ENCODE measurements around the gene FNDC7.
"Not testable (repeated sequence)": the region's sequence is repeated elsewhere in the genome, so short reads cannot be mapped to it uniquely, and the experiment has no call there.

The FNDC7 gene

GRCh38 chr1:108712606-108713150 lies at the start of gene FNDC7:
Gene FNDC7, plus strand, starts transcription at chr1:108712908. Its CDS starts 26 bp downstream, at chr1:108712934.
- no peak for DNase-seq

GRCh38 chr1:108663074-108663473 lies 49.6 kb upstream of the FNDC7 start:
- no peak for DNase-seq

DNA sequence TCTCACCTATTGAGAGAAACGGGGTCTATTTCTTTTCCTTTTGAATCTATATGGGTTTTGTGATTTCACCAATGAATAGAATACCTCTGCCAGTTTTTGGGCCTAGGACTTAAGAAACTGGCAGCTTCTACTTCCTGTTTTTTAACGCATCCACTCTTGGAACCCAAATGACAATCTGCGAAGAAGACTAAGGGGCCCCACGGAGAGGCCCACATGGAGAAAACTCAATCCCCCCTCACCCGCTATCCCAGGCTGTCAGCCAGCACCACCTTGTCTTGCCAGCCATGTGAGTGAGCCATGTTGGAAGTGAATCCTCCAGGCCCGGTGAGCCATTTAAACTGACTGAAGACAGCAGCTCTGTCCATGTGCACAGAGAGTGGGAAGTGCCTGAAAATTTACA lies 48.2 kb upstream of the FNDC7 start:
- no peak for DNase-seq

DNA sequence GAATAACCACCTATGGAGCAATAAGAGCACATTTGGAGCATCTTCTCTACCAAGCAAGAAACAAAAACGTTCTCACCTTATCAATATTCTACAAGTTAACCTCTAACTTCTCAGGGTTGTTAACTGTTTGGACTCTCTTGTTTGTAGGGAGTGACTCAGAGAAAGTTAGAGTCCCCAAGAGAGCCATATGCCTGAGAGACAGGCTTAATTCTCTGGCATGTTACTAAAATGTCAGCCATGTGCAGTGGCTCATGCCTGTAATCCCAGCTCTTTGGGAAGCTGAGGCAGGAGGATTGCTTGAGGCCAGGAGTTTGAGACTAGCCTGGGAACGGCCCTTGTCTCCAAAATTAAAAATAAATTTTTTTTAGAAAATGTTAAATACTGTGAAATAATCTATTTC lies 47.6 kb upstream of the FNDC7 start:
- no peak for DNase-seq

DNA sequence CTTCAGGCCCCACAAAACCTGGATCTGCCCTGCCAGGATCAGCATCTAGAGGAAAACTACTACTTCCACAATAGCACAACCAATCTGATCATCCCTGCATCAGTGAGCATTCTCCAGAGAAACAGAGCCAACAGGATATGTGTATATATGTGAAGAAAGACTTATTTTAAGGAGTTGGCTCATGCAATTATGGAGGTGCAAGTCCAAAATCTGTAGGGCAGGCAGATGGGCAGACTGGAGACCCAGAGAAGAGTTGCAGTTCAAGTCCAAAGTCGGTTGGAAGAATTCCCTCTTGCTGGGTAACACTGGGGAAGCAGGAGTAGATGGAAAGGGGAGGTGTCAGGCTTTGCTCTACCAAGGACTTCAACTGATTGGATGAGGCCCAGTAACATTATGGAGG lies 46.9 kb upstream of the FNDC7 start:
- DNase-seq: no peak

DNA sequence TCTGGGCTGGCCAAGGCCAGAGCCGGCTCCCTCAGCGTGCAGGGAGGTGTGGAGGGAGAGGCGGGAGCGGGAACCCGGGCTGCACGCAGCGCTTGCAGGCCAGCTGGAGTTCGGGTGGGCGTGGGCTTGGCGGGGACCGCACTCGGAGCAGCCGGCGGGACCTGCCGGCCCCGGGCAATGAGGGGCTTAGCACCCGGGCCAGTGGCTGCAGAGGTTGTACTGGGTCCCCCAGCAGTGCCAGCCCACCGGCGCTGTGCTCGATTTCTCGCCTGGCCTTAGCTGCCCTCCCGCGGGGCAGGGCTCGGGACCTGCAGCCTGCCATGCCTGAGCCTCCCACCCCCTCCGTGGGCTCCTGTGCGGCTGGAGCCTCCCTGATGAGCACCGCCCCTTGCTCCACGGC lies 45.3 kb upstream of the FNDC7 start:
- DNase-seq: not testable (repeated sequence)

DNA sequence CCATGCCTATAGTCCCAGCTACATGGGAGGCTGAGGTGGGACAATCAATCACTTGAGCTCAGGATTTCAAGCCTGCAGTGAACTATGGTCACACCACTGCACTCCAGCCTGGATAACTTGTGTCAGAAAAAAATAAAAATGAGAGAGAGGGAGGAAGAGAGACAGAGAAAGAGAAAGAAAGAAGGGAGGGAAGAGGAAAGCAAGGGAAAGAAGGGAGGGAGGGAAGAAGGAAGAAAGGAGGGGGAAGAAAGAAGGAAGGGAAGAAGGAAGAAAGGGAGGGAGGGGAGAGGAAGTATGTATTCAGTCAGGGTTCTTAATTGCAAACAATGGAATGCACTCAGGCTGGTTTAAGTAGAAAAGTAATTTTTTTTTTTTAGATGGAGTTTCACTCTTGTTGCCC lies 43.9 kb upstream of the FNDC7 start:
- DNase-seq: no peak

GRCh38 chr1:108669679-108670078 lies 43.0 kb upstream of the FNDC7 start:
- no peak for DNase-seq

DNA sequence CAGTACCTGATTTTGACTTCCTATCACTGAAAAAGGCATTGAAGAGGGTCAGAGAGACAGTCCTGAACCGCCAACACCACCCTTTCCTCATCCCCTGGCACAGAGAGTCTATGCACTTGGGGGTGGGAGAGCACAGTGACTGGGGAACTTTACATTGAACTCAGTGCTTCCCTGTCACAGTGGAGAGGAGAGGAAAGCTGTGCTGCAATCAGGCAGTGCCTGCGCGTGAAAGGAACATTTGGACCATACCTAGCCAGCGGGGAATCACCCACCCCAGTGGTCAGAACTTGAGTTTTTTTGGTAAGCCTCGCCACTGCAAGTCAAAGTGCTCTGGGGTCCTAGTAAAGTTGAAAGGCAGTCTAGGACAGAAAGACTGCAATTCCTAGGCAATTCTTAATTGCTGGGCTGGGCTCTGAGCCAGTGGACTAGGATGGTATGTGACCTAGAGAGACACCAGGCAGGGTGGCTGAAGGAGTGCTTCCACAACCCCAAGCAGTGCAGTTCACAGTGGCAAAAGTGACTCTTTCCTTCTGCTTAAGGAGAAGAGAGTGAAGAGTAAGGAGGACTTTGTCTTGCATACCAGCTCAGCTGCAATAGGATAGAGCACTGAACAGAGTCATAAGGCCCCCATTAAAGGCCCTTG lies 42.5 kb upstream of the FNDC7 start:
- no peak for DNase-seq

DNA sequence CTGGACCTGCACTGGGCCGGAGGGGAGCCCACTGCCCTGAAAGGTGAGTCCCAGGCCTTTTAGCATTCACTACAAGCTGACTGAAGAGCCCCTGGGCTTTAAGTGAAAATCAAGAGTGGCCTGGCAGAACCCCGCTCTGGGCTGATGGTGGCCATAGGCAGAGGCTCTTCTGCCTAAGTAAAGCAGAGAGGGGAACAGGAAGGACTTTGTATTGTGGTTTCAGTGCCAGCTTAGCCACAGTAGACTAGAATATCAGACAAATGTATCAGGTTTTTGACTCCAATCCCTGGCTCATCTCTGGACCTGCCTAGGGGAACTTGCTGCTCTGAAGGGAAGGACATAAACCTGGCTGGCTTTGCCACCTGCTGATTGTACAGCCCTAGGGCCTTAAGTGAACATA lies 41.6 kb upstream of the FNDC7 start:
- no peak for DNase-seq

DNA sequence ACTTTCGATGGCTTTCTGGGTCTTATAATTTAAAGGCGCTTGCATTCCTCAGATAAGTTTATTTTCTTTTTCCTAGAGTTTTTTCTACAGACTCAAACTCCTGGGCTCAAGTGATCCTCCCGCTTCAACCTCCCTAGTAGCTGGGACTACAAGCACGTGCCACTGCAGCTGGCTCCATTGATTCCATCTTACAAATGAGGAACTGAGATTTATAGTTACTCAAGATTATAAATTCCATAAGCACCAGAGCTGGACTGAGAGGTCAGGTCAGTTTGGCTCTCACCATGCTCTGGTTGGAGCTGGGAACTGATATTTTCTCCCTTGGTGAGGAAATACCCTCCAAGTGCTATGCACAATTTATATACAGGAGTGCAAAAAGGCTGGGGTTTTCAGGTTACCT lies 34.0 kb upstream of the FNDC7 start:
- no peak for DNase-seq

DNA sequence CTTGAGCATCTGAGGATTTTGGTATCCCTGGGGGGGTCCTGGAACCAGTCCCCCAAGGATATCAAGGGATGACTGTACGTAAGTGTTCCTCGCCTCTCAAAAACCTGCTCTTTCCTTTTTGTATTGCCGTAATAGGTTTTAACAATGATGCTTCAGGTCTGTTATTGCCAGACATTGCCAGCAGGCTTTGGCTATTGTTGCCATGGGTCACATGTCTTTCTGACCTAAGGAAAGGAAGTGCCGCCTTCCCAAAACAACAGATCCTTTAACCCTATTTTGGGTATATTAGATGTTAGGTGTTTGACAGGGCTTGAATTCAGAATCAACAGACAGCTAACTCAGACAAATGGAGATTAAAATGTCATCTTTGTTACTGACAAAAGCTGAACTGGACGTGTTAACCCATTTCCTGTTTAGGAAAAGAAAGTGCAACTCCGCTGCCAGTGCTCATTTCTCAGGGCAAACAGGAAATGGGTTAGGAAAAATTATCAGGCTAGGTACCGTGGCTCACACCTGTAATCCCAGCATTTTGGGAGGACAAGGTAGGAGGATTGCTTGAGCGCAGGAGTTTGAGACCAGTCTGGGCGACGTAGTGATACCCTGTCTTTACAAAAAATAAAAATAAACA lies 33.0 kb upstream of the FNDC7 start:
- DNase-seq: no peak

- DNase-seq: not testable (repeated sequence)
Observed at GRCh38 chr1:108681701-108682100, 31.0 kb upstream of the FNDC7 start.

GRCh38 chr1:108685529-108685928 lies 27.2 kb upstream of the FNDC7 start:
- no peak for DNase-seq

GRCh38 chr1:108686614-108687313 lies 25.9 kb upstream of the FNDC7 start:
- DNase-seq: no peak

DNA sequence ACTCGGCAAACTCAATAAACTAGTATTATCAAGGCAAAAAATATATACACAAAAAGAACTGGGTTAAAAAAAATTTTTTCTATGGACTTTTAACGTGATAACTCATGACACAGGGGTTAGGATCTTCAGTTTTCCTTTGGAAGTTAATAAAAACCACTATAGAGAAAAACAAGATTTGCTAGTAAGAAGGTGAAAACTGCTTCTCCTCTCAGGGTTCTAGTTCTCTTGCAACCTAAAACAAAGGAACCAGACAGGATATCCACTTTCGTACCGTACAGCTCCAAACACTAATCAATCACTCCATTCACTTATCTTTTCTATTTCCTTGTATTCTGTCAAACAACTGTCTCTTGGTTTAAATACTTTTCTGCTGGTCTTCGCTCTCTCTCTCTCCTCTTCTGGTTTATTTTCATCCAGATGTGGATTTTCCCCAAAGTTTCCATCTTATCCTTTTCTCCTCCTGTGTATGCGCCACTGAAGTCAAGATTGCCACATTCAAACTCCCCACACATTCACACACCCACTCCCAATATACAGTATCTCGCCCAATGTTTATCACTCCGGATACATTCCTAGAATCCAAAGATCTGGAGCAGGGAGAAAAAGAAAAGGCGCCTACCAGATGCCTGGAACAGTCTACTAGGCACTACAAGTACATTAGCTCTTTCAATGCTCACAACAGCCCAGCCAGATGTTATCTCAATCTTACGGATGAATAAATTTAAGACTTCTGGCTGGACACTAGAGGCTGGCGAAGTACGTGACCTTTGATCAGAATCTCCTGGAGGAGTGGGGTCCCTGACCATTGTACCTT lies 21.4 kb upstream of the FNDC7 start:
- DNase-seq: no peak

DNA sequence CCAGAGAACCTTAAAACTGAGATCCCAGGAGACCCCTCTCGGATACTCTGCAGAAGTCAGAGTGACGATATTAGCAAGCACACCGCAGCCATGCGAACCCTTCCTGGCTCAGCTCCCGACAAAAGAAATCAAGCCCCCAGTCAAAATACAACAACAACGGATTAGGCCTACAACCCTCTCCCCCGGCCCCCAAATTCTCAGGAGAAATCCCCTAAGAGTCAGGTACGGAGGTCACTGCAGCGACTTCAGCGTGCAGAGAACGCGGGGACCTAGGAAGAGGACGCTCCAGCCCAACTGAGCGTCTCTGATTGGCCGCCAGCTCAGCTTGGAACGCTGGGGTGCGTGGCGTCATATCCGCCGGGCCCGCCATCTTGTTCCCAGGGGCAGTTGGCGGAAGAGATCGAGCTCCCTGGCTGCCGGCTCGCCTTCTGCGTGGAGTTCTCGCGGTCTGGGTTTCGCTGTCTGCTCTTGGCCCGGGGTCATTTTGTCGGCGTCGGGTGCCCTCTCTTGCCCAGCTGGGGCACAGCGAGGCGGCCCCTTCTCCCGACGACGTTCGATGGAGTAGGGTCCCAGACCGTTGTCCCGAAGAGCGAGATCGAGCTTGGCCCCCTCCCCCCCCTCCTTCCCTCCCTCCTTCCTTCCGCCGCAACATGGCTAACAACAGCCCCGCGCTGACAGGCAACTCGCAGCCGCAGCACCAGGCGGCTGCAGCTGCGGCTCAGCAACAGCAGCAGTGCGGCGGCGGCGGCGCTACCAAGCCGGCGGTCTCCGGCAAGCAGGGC lies 20.6 kb upstream of the FNDC7 start, which contains the start of gene PRPF38B:
Gene PRPF38B (plus strand): TSS at position 369 of the 782 bp plus-strand sequence. CDS start 282 bp downstream, at position 651.
- peak; percentile 65 for DNase-seq

DNA sequence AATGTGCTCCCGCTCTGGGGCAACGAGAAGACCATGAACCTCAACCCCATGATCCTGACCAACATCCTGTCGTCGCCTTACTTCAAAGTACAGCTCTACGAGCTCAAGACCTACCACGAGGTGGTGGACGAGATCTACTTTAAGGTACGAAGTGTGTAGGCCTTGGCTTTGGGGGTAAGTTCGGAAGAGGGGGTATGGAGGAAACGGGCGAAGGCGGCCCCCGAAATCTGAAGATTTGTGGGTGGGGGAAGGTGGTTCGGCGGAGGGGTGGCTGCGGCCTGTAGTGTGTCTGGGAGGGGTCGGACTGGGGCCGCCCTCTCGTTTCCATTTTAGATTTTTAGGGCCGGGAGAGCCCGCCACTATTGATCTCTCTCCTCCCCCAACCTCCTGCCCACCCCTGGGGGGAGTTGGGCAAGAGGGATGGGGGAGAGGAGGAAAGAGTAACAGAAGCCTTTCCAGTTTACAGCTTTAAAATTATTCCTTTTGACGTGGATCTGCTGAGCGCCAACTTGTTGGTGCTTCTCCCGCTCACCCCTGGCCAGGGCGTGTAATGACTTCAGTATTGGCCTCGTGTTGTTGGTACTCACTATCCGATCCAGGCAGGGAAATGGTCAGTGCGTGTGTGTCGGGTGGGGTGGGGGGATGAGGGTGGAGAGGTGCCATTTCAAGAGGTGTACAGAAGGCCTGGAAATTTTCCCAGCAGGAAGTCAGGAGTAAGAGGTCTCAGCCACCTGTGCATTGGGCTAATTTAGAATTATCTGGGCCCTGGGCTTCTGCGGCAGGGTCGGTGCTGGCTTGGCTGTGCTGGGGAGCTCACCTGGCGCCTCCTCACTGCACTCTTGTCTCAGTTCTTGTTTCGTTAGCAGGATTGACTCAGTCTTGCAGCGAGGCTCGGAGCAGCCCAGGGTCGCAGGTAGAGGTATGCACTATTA lies 19.7 kb upstream of the FNDC7 start:
- no peak for DNase-seq

DNA sequence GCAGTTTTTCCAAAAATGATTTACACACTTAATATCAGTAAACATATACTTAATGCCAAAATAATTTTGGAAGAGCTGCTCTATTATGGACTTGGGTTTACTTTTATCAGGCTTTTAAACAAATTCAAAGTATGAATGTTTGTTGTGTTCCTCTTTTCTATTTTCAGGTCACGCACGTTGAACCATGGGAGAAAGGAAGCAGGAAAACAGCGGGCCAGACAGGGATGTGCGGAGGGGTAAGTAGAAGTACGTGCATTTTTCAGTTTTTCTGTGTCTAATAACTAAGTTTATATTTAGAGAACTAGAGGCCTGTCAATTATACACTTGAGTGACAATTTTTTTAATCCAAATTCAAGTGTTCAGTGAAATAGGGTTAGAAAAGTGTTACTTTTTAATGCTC lies 17.2 kb upstream of the FNDC7 start:
- DNase-seq: no peak

- no peak for DNase-seq
Observed at GRCh38 chr1:108699375-108700332, 13.1 kb upstream of the FNDC7 start.
